K562 (cell line): ENCODE data around the gene CDC42BPB. TPM values are rescaled to one million over a fixed set of nuclear protein-coding genes. Genes with fewer than 3 reads are reported as not detected.

ENCODE experiments used
- ATAC-seq: fragments of 200-7000 bp; cut with Tn5 transposase; 3 replicates; pipeline ENCODE4 v1.9.1; 2020; ENCODE audit warnings: moderate library complexity
- BruUV-seq: library from RNA; stranded (reverse); fragments of 400-500 nt; replicated peaks from 2 replicates; lab custom pipeline; 2021; lab: Mats Ljungman, UMichigan
- CTCF ChIA-PET: fragments of 300-600 bp; formaldehyde crosslinking; extraction: SDS; loops from one replicate; lab custom pipeline; 2021; ENCODE audit warnings: low intra/inter-chr PET ratio; lab: Yijun Ruan, JAX
- POLR2A ChIA-PET: fragments of 300-600, 350-650 bp; sonication (Branson Sonifier 250); formaldehyde crosslinking; extraction: SDS; loops from one replicate; lab custom pipeline; 2021; ENCODE audit warnings: antibody characterized with exemption, inconsistent platforms; lab: Yijun Ruan, JAX
- DNase-seq, 4 experiments: peaks; one replicate each; pipeline versions ENCODE4 v3.0.0 to v3.0.0-alpha.2; 2011 to 2018; ENCODE audit warnings: low spot score in 3 of 4, mixed read lengths in 3 of 4; ENCODE audit errors: extremely low read depth in 1 of 4
- FAIRE-seq: peaks from 2 replicates; lab custom pipeline; 2011; peaks lifted over from hg19 to GRCh38; lab: Jason Lieb, UNC
- H2AFZ ChIP-seq: 2 replicates; pipeline ENCODE4 v1.6.0; 2011; ENCODE audit warnings: low read depth, low read length, control low read depth, inconsistent platforms
- H3K27ac ChIP-seq: fragments of 200-600 bp; 3 replicates; pipeline ENCODE4 v1.8.0; 2011; ENCODE audit warnings: low read depth, mild to moderate bottlenecking, control low read depth, inconsistent platforms, low read length, moderate library complexity, mixed read lengths; ENCODE audit errors: extremely low read depth
- H3K27me3 ChIP-seq, 2 experiments: fragments of 300-600 bp in 1 of 2; 2 replicates in 1 of 2; 3 replicates in 1 of 2; pipeline versions ENCODE4 v1.6.0 to v1.8.0; 2011; ENCODE audit warnings: inconsistent platforms in 2 of 2, low read length in 2 of 2, mild to moderate bottlenecking in 1 of 2, mixed read lengths in 1 of 2, moderate library complexity in 1 of 2; ENCODE audit not compliant: control insufficient read depth in 2 of 2, insufficient read depth in 2 of 2
- H3K36me3 ChIP-seq: fragments of 300-600 bp; 3 replicates; pipeline ENCODE4 v1.8.0; 2011; ENCODE audit warnings: mild to moderate bottlenecking, low read length, inconsistent platforms; ENCODE audit not compliant: control insufficient read depth, insufficient read depth
- H3K4me1 ChIP-seq, 2 experiments: fragments of 200-600 bp in 1 of 2; replicated peaks in 1 of 2; 2 replicates in 1 of 2; 3 replicates in 1 of 2; pipeline versions ENCODE4 v1.5.1 to v1.8.0; 2011; ENCODE audit warnings: inconsistent platforms in 2 of 2, low read length in 2 of 2, mild to moderate bottlenecking in 1 of 2, mixed read lengths in 1 of 2, moderate library complexity in 1 of 2; ENCODE audit not compliant: control insufficient read depth in 2 of 2, insufficient read depth in 2 of 2
- H3K4me2 ChIP-seq: 2 replicates; pipeline ENCODE4 v1.6.1; 2011; ENCODE audit warnings: low read length, control low read depth, inconsistent platforms, mixed read lengths; ENCODE audit not compliant: insufficient read depth
- H3K4me3 ChIP-seq: fragments of 200-600 bp; sonication (generic), shearing (Covaris generic); 2 replicates; pipeline ENCODE4 v1.5.1; 2016; ENCODE audit warnings: control low read depth, inconsistent platforms
- H3K79me2 ChIP-seq: fragments of 200-600 bp; 3 replicates; pipeline ENCODE4 v1.8.0; 2011; ENCODE audit warnings: low read length, inconsistent platforms; ENCODE audit not compliant: control insufficient read depth, insufficient read depth
- H3K9ac ChIP-seq, 2 experiments: 2 replicates each; pipeline versions ENCODE4 v1.6.0 to v1.6.1; 2011; ENCODE audit warnings: low read depth in 2 of 2, low read length in 2 of 2, control low read depth in 1 of 2, inconsistent platforms in 1 of 2, mild to moderate bottlenecking in 1 of 2, mixed read lengths in 1 of 2; ENCODE audit not compliant: insufficient read depth in 1 of 2
- H3K9me1 ChIP-seq: one replicate; pipeline ENCODE4 v1.6.0; 2011; ENCODE audit warnings: inconsistent platforms, mild to moderate bottlenecking, low read length, moderate library complexity; ENCODE audit not compliant: control insufficient read depth, insufficient read depth
- H3K9me3 ChIP-seq: replicated peaks from 2 replicates; pipeline ENCODE4 v1.5.1; 2011; ENCODE audit warnings: low read depth, low read length, inconsistent platforms; ENCODE audit not compliant: control insufficient read depth, insufficient read depth
- H4K20me1 ChIP-seq: replicated peaks from 2 replicates; pipeline ENCODE4 v1.6.1; 2011; ENCODE audit warnings: low read length, inconsistent platforms, mixed read lengths; ENCODE audit not compliant: control insufficient read depth, insufficient read depth
- ASH1L ChIP-seq: fragments of 450-650 bp; IDR thresholded peaks from 2 replicates; pipeline ENCODE4 v1.6.1; 2018; ENCODE audit warnings: borderline replicate concordance, mild to moderate bottlenecking, low read depth; ENCODE audit not compliant: partially characterized antibody
- CBFA2T2 ChIP-seq: fragments of 450-650 bp; conservative IDR thresholded peaks from 2 replicates; pipeline ENCODE4 v1.6.1; 2017; ENCODE audit warnings: mild to moderate bottlenecking
- COPS2 ChIP-seq: fragments of 450-650 bp; conservative IDR thresholded peaks from 2 replicates; pipeline ENCODE4 v1.6.1; 2016; ENCODE audit warnings: mild to moderate bottlenecking, moderate library complexity
- GTF3C2 ChIP-seq: IDR thresholded peaks from 3 replicates; pipeline ENCODE4 v1.6.1; 2011; ENCODE audit warnings: borderline replicate concordance, mild to moderate bottlenecking, moderate library complexity; ENCODE audit not compliant: insufficient read length; ENCODE audit errors: extremely low read depth
- MTA2 ChIP-seq: fragments of 450-650 bp; IDR thresholded peaks from 2 replicates; pipeline ENCODE4 v1.6.1; 2016; ENCODE audit warnings: low read depth
- SP2 ChIP-seq: IDR thresholded peaks from 2 replicates; pipeline ENCODE4 v1.6.1; 2011; ENCODE audit warnings: mild to moderate bottlenecking, low read depth, low read length, moderate library complexity; ENCODE audit not compliant: poor library complexity, severe bottlenecking; ENCODE audit errors: extremely low read depth
- ZNF431 ChIP-seq: sonication (generic); formaldehyde crosslinking; IDR thresholded peaks from 2 replicates; pipeline ENCODE4 v1.8.0; 2022; ENCODE audit warnings: mild to moderate bottlenecking, missing genetic modification reagents
- WGBS: fragments of 100-300 bp; shearing (Covaris generic); methylation state at CpG from one replicate; pipeline ENCODE4 v1.1.6; 2016; ENCODE audit warnings: low coverage, mixed read lengths; ENCODE audit not compliant: insufficient coverage; ENCODE audit errors: missing lambda C conversion rate; 5-methylcytosine and 5-hydroxymethylcytosine counted together
- in situ Hi-C: fragments of 300-500 bp; cut with MboI; formaldehyde crosslinking; loops from 4 replicates; pipeline ENCODE4 v1.15.0; 2018; ENCODE audit warnings: inconsistent platforms, mixed read lengths
- intact Hi-C: fragments of 100-400 bp; cut with micrococcal nuclease; formaldehyde crosslinking; loops from 2 replicates; pipeline ENCODE4 v1.14.2; 2022
- polyA plus RNA-seq, 8 experiments: library from polyadenylated mRNA; depleted of rRNA in 4 of 8; stranded (reverse) in 5 of 8; unstranded in 3 of 8; fragments of >200 nt; fragmentation: Nextera tagmentation in 2 of 8; fragmentation: Illumina TruSeq in 1 of 8; extraction: Ambion mirVana in 2 of 8; extraction: Trizol in 1 of 8; gene quantifications; 2 replicates each; pipeline versions ENCODE4 v1.2.1 to v1.2.3, GENCODE V29; 2011 to 2014; ENCODE audit warnings: inconsistent platforms in 1 of 8, missing spikeins in 1 of 8
- total RNA-seq, 7 experiments: library from RNA; depleted of rRNA in 6 of 7; stranded (reverse); fragments of >200 nt in 6 of 7; fragmentation: Illumina TruSeq in 2 of 7; extraction: Trizol in 2 of 7; gene quantifications; 2 replicates each; pipeline versions ENCODE4 v1.2.1 to v1.2.3, GENCODE V29; 2011 to 2021; ENCODE audit warnings: low replicate concordance in 1 of 7

Gene CDC42BPB
- total and polyA plus RNA-seq, 9 of the 15 experiments (the other 6 are each of a cell fraction or from before 2014, with no cell fraction given): 0.07 to 24.3 (median 12.6) TPM

- TF ChIP-seq GTF3C2: no peak
- no peak for TF ChIP-seq MTA2
- TF ChIP-seq SP2: no peak
These were observed 37.3 kb upstream of the CDC42BPB start, which contains the start of gene EXOC3L4 (continued) for GRCh38 chr14:103094406-103095209.

GRCh38 chr14:103093856-103094405, 36.6 kb upstream of the CDC42BPB start:
- H3K9me3 ChIP-seq: no peaks in the 10 kb centered on the region
- ATAC-seq: no peak
- intact Hi-C loops: no loop called here
- no peaks in the 10 kb centered on the region for H3K9me1 ChIP-seq
- POLR2A ChIA-PET: interaction anchor here (0.6 kb wide), 1 partner anchor 14 kb away, joined by 3 read pairs; no protein-coding TSS in a partner anchor
- H3K9ac ChIP-seq: peak overlapping the region in 1 of 2 experiments; percentile 45; a peak in 1 of 4 replicates
- no TSS peak for BruUV-seq
- H4K20me1 ChIP-seq: no peaks in the 10 kb centered on the region
- no peak overlapping the region for H3K4me3 ChIP-seq
- 90% methylated on average over 4 of the region's 13 CpGs for WGBS
- H3K4me1 ChIP-seq: peaks cover 17 to 81% of the 10 kb centered on the region in 2 experiments
- FAIRE-seq: no peak
- CTCF ChIA-PET: no interaction called here
- in situ Hi-C loops: no loop called here
- H3K79me2 ChIP-seq: no peaks in the 10 kb centered on the region
- no peak for DNase-seq
- no peak overlapping the region for H3K27ac ChIP-seq
- no peak overlapping the region for H3K4me2 ChIP-seq
- no peak for TF ChIP-seq ASH1L
- no peak for TF ChIP-seq CBFA2T2
- TF ChIP-seq ZNF431: no peak
- TF ChIP-seq COPS2: no peak
- TF ChIP-seq, all 486 proteins: peak for 0
- Histone ChIP-seq H3K27me3 (no peaks in the 10 kb centered on the region), H2AFZ (no peak overlapping the region), H3K36me3 (no peaks in the 10 kb centered on the region)
